ENCODE data around the gene PHTF2.

The PHTF2 gene

GRCh38 chr7:77979219-77979618 lies 180.6 kb downstream of the PHTF2 start:
- no peak for TF ChIP-seq ZFX (IDR thresholded peaks at IDR 0.05)
- TF ChIP-seq CTCF (conservative IDR thresholded peaks at IDR 0.05), result no peak
- H3K27ac ChIP-seq, result no peak overlapping the region

- TF ChIP-seq ZFX (IDR thresholded peaks at IDR 0.05) (no peak), CTCF (conservative IDR thresholded peaks at IDR 0.05) (no peak)
- no peak overlapping the region for H3K27ac ChIP-seq
Measured at GRCh38 chr7:77980087-77980713, 181.6 kb downstream of the PHTF2 start.

DNA sequence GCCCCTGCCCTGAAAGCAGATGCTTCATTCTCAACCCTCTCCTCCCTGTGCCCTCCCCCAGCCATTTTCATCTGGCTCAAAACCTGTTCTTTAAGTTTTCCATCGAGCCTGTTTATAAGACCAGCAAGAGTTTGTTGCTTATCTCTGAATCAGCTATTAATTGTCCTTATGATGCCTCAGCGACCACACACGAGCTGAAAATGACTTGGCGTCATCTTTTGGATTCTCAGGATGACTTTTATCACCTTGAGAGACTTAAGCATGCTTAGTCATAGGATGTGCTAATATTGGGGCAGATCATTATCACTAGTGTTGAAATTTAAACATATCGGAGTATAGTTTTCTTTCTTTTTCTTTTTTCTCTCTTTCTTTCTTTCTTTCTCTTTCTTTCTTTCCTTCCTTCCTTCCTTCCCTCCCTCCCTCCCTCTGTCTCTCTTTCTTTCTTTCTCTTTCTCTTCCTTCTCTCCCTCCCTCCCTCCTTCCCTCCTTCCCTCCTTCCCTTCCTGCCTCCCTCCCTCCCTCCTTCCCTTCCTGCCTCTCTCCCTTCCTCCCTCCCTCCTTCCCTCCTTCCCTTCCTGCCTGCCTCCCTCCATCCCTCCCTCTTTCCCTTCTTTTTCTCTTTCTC lies 184.5 kb downstream of the PHTF2 start:
- TF ChIP-seq CTCF (conservative IDR thresholded peaks at IDR 0.05), result no peak
- no peak for TF ChIP-seq ZFX (IDR thresholded peaks at IDR 0.05)
- H3K27ac ChIP-seq, result no peak overlapping the region

DNA sequence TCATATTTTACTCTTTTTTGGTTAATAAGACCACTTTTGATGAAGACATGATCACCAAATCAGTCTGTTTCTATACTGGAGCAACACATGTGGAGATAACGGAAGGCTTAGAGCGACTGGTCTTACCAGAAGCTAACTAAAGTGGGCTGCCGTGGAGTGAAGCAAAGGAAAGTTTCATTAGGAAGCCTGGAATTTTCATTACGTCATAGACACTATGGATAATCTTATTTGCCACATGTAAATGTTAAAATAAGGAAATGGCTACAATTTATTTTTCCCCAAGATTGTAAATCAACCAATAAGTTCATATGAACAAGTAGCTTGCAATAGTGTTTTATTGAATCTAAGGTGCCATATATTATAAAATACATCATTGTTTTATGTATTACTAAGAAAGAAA lies 185.4 kb downstream of the PHTF2 start:
- no peak overlapping the region for H3K27ac ChIP-seq
- no peak for TF ChIP-seq CTCF (conservative IDR thresholded peaks at IDR 0.05)
- no peak for TF ChIP-seq ZFX (IDR thresholded peaks at IDR 0.05)

DNA sequence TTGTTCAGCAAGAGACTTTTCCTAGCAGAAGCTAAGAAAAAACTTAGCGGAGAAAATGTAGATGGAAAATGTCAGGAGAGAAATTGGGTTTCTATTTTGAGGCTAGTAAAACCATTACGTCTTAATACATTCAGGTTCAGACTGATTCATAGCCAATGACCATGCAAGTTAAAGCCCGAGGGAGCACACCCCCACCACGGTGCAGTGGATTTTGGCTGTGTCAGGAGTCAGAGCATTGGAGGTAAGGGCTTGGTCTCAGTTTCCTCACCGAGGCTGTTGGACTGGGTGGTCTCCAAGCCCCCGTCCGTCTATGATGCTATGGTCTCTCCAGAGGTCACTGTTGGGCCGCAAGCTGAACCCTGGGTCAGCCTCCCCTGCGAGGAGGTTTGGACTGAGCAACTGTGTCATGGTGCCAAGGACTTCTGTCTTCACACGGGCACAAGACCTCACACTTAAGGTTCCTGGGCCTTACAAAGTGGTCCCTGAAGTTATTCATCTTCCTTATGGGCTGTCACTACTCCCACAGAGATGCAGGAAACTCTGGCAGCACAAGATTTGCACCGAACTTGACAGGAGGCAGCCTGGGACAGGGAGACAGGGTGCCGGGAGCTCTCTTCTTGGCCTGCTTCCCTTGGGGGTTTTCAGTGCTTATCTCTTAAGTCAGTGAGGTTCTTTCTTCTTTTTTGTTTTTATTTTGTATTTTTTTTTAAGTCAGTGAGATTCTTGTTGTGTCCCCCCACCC lies 186.8 kb downstream of the PHTF2 start:
- H3K27ac ChIP-seq, result no peak overlapping the region
- TF ChIP-seq ZFX (IDR thresholded peaks at IDR 0.05) (no peak), CTCF (conservative IDR thresholded peaks at IDR 0.05) (no peak)

DNA sequence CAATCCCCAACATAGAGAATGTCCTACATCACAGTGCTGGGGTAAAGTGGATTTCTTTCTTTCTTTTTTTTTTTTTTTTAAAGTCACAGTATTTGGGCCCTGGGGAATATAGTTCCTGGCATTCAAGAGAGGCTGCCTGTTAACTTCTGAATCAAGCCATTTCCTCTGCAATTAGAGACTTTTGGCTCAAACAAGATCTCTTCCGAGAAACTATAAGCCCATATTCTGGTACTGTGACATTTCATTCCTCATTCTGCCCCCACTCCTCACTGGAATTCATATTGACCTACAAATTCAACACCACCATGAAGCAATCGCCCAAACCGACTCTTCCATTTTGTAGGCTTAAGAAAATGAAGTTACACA lies 187.4 kb downstream of the PHTF2 start:
- H3K27ac ChIP-seq, result no peak overlapping the region
- no peak for TF ChIP-seq ZFX (IDR thresholded peaks at IDR 0.05)
- no peak for TF ChIP-seq CTCF (conservative IDR thresholded peaks at IDR 0.05)

DNA sequence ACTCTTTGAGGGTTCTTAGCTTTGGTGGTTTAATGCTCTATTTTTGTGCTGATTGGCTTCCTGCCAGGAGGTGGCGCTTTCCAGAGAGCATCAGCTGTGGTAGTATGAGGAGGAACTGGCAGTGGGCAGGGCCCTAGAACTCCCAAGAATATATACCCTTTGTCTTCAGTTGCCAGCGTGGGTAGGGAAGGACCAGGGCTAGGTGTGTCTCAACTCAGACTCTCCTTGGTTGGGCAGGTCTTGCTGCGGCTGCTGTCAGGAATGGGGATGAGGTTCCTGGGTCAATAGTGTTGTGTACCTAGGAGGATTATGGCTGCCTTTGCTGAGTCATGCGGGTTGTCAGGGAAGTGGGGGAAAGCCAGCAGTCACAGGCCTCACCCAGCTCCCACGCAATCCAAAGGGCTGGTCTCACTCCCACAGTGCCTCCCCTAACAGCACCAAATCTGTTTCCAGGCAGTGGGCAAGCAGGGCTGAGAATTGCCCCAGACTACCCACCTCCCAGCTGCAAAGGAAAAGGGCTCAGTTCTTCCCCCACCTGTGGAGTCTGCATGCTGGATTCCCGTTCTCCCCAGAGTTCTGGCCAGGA lies 191.5 kb downstream of the PHTF2 start:
- H3K27ac ChIP-seq, result peak overlapping the region; percentile 0; the same call in 1 of the 2 replicates
- TF ChIP-seq ZFX (IDR thresholded peaks at IDR 0.05), result no peak
- peak; percentile 4; the same call in 1 of the 2 replicates for TF ChIP-seq CTCF (conservative IDR thresholded peaks at IDR 0.05)

Measured in C4-2B (cell line).